ENCODE data around the gene MYO5C.

The MYO5C gene

DNA sequence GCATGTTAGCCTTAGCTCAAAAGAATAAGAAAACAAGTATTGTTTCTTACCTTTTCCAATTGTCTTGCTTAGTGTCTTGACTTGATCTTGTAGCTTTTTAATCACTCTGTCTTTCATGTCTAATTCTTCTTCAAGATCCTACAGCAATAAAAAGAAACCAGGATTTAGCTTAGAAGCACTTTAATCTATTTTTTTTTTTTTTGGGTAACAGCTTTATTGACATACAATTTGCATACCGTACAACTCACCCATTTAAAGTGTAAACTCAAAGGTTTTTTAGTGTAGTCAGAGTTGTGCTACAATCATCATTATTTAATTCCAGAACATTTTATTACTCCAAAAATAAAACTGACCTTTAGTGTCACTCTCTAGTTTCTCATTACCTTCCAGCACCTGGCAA, 81.1 kb downstream of the MYO5C start:
- no peak for DNase-seq

GRCh38 chr15:52213206-52213605, 82.4 kb downstream of the MYO5C start:
- DNase-seq: no peak

DNA sequence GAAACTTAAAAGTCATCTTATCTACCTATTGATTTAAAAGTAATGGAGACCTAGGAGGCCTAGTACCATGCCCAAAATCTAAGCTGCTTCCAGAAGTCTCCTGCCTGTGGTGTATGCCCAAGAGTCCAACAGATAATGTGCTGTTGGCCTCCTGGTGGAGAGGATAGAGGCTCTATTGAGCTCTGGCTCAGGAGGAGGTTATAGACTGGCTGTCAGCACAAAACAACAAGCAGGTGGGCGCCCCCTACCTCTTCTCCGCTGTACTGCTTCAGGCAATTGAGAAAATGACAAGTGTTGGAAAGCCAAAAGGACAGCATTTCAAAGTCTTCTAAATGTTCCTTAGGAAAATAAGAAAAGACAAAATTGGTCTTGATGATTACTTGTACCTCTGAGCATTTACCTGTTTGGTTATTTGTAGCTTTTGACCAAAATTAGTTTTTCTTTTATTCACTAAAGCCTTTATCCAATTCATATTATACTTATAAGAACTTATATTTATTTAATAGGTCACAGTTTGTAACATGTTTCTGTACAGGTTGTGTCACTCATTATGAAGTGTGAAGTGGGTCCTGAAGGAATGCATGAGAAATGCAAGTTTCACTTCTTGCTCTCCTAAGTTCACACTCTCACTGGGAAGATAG, 87.2 kb downstream of the MYO5C start:
- peak in 20 of 56 donors; percentile 4 to 61 (median 15) for DNase-seq

GRCh38 chr15:52207191-52207590, 88.4 kb downstream of the MYO5C start:
- no peak for DNase-seq

- no peak for DNase-seq
Observed at GRCh38 chr15:52206446-52206845, 89.2 kb downstream of the MYO5C start.

GRCh38 chr15:52204657-52205056, 90.9 kb downstream of the MYO5C start:
- DNase-seq: no peak

DNA sequence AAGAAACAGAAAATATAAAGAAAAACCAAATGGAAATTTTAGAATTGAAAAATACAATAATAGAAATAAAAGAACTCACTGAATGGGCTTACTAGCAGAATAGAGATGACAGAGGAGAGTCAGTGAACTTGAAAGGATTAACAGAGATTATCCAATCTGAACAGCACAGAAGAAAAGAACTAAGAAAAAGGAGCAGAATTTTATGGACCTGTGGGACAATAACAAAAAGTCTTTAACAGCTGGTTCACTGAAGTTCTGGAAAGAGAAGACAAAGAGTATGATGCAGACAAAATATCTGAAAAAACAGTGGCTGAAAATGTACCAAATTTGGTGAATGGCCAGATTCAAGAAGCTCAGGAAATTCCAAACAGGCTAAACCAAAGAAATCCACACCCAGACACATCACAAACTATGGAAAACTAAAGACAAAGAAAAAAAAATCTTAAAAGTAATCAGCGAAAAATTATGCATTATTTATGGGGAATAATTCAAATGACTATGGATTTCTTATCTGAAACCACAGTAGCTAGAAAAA, 94.7 kb downstream of the MYO5C start:
- no peak for DNase-seq

DNA sequence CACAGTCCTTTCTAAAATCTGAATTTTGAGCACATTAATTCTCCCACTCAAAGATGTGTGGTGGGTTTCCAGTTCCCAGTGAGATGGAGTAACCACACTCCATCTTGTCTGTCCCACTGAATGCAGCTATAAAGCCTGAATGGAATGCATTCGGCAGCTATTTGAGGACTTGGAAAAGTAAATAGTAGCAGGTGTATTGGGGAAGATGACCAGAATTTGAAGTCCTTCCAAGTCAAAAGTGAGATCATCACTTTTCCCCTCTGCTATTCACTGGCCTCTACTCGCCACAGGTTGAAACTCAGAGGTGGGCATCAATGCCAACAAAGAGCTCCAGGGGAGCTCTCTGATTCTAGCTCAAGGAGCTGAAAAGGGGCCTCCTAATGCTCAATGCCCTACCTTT, 96.3 kb downstream of the MYO5C start:
- DNase-seq: no peak

DNA sequence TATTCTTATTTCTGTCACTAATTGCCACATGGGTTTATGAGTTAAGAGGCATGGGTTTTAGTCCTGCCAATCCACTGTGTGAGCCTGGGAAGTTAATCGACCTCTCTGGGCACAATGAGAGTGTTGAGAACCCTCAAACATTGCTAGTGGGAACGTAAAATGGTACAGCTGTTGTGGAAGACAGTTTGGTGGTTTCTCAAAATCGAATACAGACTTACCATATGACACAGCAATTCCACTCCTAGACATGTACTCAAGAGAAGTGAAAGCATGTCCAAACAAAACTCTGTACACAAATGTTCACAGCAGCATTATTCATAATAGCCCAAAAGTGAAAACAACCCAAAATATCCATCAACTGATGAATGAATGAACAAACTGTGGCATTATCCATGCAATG, 98.7 kb downstream of the MYO5C start:
- DNase-seq: no peak

GRCh38 chr15:52193791-52194190, 101.8 kb downstream of the MYO5C start:
- DNase-seq: no peak

DNA sequence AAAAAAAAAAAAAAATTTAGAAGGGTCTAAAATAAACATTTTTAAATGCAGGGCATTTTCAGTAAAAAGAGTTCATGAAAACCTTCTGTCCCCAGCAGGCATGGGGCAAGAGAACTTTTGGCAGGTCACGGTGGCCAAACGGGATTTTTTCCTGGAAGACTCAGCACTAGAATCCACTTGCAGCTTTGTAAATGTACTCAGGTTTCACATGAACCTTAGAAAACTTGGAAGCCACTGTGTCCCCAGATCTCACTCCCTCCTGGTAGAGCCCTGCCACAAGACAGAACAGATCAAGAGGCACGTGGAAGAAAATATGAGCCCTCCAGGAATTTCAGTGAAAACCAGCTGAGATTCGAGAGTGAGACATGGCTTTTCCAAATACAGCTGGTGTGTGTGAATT, 102.3 kb downstream of the MYO5C start:
- DNase-seq: no peak

DNA sequence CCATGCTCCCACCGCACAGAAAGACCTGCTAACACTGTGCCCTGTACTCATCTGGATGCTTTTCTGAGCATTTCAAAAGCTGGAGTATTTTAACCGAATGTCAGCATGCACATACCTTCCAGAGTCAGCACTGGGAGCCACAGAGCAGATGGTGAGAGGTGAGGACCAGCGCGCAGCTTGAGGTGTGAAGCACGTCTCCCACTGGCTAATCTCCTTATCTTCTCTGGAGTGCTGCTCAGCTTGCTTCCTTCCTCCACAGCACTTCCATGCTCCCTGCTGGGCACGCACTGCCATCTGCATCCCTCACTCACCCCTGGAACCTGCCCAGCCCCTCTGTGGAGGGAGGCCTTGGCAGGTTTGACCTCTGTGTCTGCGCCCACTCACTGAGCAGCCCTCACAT, 104.4 kb downstream of the MYO5C start, which contains the start of gene GNB5:
Gene GNB5 (minus strand): TSS at position 186 of the 400 bp plus-strand sequence. CDS start 6,716 bp downstream, outside the sequence.
- DNase-seq: peak in 1 of 56 donors; percentile 17

DNA sequence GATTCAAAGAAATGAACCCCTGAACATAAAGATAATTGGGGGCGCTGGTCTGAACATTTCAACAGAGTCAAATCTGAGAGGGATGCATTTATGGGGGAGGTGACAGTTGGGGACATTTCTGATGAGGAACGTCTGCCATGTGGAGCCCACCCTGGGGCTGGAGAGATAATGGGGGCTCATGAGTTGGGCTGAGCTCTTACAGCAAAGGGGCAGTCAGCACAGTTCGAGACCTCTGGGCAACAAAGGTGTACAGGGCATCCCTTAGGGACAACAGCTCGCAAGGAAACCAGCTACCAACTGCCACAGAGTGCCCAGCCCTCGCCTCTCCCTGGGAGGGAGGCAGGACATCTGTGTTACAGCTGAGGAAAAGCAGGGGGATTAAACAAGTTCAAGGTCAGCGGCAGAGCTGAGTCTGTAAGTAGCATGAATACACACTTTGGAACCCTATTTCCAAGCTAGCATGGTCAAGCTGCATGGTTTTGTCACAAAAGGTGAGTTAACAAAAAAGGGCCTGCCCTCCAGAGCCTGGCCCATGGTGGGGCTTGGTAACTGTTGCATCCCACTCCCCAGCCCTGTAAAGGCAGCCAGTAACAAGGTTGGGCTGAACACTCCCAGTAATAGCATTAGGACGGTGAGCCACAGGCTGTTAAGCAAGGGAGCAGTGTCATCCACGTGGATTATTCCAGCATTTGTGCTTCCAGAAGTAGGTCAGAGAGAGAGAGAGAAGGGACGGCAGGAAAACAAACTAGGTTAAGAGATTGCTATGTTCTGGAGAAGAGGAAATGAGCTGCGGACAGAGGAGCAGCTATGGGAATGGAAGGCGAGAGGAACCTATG, 108.7 kb downstream of the MYO5C start:
- DNase-seq: peak in 1 of 56 donors; percentile 13

DNA sequence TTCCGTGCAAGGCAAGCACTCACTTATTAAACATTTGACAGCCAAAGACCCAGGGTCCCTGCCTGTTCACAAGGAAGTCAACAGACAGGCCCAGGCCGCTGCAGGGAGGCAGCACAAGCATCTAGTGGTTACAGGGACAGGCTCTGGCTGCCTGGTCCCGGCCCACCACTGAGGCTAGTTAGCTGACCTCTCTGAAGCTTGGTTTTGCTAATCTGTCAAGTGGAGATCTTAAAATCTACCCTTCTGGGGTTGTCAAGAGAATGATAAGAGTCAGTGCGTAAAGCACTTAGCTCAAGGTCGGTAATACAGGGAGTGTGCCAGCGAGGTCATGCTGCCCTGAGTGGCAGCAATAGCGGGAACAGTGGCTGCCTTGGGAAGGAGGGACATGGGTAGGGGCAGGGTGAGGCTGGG, 110.4 kb downstream of the MYO5C start:
- no peak for DNase-seq

- no peak for DNase-seq
Observed at GRCh38 chr15:52184721-52185120, 110.9 kb downstream of the MYO5C start.

DNA sequence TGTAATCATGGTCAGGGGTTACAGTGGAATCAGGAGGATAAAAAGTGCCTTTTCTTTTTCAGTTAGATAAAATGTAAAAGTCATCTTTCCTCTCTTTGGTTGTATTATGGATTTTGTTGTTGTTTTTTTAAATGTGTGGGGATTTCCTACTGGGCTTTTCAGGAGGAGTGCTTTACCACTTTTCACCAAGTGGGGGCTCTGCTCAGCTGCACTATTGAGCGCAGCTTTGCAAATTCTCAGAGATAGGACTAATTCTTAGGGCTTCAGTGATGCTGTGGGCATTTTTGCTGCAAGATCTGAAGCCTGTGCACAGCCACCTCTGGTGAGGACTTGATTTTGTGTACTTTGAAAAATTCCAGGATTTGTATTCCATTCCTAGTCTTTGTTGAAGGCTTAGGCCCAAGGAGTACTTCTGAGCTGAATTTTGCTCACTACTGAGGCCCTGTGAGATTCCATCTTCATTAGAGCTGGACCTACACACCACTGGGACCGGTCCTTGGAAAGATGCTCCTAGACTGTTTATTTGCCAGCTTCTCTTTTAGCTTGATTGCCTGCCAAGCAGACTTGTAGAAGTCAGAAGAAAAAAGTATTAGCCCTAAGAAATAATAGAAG, 111.9 kb downstream of the MYO5C start:
- DNase-seq: peak in 9 of 56 donors; percentile 3 to 32 (median 12)

DNA sequence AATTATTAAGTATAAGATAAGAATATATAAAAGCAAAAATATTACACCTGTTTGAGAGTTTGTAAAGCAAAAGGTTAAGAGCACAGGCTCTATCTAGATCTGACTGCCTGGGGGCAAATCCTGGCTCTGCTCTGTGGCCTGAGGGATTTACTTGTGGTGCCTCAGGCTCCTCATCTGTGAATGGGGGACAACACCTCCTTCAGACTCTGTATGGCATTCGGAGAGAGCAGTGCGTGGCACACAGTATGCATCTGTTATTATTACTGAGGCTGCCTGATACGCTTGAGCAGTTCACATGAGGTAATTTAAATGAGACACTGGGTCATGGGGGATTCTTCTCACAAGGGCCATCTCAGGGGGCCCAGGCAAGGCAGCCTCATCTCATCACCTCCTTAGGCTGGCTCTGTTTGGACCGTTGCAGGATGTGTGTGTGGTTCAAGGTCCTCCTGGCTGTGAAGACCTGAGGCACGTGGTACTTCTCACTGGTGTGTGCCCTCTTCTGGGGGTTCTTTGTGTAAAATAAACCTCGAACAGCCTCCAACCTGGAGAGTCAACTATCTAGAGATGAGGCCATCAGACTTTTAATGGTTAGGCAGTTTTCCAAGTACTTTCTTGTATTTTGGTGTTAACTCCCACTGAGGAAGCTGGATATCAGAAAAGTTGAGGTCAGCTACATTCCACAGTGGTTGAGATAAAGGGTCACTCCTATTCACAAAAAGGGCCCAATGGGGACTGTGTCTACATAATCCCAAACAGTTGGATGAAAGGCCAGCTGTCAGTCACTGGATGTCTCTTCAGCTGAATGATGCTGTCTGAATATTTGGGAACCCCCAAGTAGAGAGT, 113.4 kb downstream of the MYO5C start:
- DNase-seq: no peak

GRCh38 chr15:52180851-52181450, 114.7 kb downstream of the MYO5C start:
- DNase-seq: no peak

DNA sequence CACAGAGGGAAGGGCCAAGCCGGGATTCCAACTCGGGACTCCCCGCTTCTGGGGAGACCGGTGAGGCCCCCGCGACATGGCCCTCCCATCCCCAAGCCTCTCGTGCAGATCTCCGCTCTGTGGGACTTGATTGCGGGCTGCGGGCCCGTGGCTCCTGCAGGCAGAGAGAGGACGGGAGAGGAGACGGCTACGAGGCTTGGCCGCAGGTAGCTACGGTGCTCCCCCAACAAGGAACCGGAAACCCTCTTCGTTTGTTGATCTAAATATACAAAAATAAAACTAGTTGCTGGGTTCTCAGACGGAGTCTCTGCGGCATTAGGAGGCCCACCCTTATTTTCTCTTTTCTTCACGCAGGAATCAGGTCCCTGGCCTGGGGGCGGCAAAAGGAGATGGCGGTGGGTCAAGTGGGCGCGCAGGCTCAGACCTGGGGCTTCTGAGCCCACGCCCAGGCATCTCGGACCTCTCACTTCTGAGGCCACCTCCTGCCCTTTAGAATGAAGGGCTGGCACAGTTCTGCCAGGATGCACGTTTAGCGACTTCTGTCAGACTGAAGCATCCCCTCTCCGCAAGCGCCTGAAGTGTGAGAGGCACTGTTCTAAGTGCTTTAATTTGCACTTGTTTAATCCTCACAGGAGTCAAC, 115.3 kb downstream of the MYO5C start:
- DNase-seq: peak in 2 of 56 donors; percentile 55 to 58

Data from amygdala (tissue), 56 donors.